ENCODE measurements around the gene NTM. TPM values are rescaled to one million over a fixed set of nuclear protein-coding genes. Genes with fewer than 3 reads are reported as not detected.

The NTM gene
- total RNA-seq, 4 donors from 2014 or later, result 3.6 to 11.8 (median 7.8) TPM

DNA sequence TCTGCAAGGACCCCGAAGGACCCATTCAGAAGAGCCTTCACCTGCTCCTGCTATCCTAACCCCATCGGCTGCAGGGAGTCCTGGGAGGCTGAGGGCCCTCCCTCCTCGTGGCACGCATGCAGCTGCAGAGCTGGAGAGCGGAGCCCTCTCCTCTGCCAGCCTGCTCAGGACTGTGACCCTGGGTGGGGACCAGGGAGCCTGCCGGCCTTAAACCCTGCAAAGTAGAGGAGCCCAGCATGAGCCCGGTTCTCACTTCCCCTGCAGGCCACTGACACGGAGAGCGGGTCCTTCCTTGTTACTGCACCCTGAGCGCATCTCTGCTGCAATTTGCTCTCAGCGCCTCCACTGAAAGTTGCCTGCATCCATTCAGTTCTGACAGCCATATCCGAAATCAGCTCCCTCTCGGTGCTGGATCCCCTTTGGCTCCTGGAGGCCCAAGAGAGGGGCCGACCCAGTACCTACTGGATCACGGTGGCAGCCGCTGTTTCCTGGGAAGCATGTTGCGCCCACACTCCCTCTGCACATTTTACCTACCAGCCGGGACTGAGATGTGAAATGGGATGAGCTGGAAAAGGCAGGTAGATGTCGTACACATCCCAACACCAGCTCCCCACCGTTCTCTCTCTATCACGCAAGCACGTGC is 312.1 kb downstream of the NTM start:
- Histone ChIP-seq H3K4me3 (no peak overlapping the region), H3K4me1 (no peaks in the 10 kb centered on the region), H3K36me3 (no peaks in the 10 kb centered on the region), H3K27me3 (peaks cover 53% of the 10 kb centered on the region), H3K9me3 (no peaks in the 10 kb centered on the region), H3K27ac (no peak overlapping the region)
- no peak for ATAC-seq
- 79 to 90% methylated on average over 4 to 13 of the region's 22 CpGs for WGBS, 2 donors (ENCODE audit: low coverage in 1 of 2)
- TF ChIP-seq POLR2A (IDR thresholded peaks at IDR 0.05) (no peak), POLR2AphosphoS5 (IDR thresholded peaks at IDR 0.05) (no peak), EP300 (IDR thresholded peaks at IDR 0.05) (no peak)
- TF ChIP-seq, protein P1, sequence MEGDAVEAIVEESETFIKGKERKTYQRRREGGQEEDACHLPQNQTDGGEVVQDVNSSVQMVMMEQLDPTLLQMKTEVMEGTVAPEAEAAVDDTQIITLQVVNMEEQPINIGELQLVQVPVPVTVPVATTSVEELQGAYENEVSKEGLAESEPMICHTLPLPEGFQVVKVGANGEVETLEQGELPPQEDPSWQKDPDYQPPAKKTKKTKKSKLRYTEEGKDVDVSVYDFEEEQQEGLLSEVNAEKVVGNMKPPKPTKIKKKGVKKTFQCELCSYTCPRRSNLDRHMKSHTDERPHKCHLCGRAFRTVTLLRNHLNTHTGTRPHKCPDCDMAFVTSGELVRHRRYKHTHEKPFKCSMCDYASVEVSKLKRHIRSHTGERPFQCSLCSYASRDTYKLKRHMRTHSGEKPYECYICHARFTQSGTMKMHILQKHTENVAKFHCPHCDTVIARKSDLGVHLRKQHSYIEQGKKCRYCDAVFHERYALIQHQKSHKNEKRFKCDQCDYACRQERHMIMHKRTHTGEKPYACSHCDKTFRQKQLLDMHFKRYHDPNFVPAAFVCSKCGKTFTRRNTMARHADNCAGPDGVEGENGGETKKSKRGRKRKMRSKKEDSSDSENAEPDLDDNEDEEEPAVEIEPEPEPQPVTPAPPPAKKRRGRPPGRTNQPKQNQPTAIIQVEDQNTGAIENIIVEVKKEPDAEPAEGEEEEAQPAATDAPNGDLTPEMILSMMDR (IDR thresholded peaks at IDR 0.05), result no peak

DNA sequence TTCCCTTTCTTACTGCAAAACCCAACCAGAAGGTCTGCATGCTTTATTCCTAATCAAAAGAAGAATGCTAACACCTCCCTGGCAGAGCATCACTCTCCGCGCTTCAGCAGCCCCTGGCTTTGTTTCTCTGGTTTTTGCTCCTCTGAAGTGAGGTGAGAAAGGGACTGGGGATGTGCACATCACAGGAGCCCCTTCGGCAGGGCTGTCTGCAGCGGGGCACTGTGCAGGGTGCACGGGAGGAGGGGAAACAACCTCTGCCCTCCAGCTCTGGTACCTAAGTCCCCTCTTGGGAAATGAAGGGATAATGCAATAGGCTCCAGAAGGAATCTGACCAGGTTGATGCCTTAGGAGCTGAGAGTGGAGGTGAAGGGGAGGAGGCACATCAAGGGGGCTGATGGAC is 312.7 kb downstream of the NTM start:
- no peak for TF ChIP-seq POLR2A (IDR thresholded peaks at IDR 0.05)
- no peak for TF ChIP-seq EP300 (IDR thresholded peaks at IDR 0.05)
- H3K27me3 ChIP-seq, result peaks cover 55% of the 10 kb centered on the region
- no peaks in the 10 kb centered on the region for H3K36me3 ChIP-seq
- peaks cover 0 to 5% (median 1%) of the 10 kb centered on the region in 3 donors for H3K4me1 ChIP-seq
- no peaks in the 10 kb centered on the region for H3K9me3 ChIP-seq
- no peak overlapping the region for H3K27ac ChIP-seq
- 79 to 100% methylated on average over 2 to 4 of the region's 5 CpGs for WGBS, 2 donors (ENCODE audit: low coverage in 1 of 2)
- H3K4me3 ChIP-seq, result no peak overlapping the region
- no peak for ATAC-seq

DNA sequence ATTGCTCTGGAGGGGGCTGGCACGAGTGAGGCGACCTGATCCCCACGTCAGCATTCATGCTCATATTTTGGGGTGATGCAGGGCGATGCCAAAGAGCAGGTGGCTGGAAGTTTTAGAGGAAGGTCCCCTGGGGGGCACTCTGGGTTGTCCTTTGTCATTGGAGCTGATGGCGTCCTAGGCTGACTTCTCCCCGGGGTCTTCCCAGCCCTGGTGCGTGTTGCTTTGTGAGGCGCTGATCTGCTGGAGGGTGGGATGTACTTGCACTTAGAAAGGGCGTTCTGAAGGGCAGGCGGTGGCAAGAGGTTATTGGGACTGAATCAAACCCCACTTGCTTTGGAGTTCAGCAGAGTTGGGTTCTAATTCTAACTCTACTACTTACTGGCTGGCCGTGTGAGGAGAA is 313.3 kb downstream of the NTM start:
- ATAC-seq, result no peak
- no peak for TF ChIP-seq EP300 (IDR thresholded peaks at IDR 0.05)
- no peak for TF ChIP-seq POLR2AphosphoS5 (IDR thresholded peaks at IDR 0.05)

DNA sequence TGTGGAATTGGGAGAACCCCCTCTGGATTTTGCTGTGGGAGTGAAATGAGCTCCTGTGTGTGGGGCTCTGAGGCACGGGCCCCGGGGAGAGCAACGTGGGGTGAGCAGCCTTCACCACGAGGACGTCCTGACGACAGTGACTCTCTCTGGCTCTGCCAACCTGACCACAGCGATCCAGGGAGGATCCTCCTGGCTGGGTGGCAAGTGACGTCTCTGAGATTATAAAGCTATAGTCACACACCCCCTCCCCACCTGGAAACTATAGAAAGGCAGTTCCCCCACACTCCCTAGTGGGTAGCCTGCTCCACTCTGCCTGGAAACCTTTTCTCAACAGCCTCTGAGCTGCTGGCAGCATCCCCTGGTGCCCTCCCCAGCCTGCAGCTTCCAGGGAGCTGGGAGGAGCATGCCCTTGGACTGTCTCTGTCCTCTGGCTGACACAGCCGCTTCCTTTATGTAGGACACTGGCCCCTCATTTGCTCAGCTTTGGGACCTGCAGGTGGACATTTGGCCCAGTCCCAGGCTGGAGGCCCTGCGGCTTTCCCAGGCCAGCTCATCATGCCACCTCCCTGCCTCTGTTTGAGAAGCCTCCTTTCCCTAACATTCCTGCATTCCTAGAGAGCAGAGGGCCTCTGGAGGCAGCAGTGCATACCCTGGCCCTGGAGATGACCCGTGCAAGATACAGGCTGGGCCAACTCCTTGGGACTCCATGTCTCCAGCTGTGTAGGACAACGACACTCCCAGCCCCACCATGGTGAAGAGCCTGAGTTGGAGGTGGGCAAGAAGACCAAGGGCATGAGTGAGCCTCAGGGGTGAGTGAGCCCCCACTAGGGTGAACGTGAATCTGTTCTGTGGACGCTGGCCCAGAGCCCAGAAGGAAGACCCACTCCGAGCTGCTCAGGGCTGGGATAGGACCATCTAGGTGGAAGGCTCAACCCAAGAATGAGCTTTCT is 314.0 kb downstream of the NTM start:
- 74 to 80% methylated on average over 6 to 10 of the region's 15 CpGs for WGBS, 2 donors (ENCODE audit: low coverage in 1 of 2)

More for the DNA sequence above, 313.3 kb downstream of the NTM start:
- H3K27me3 ChIP-seq, result peaks cover 59% of the 10 kb centered on the region
- H3K9me3 ChIP-seq, result no peaks in the 10 kb centered on the region
- H3K27ac ChIP-seq, result no peak overlapping the region
- peaks cover 0 to 9% (median 4%) of the 10 kb centered on the region in 3 donors for H3K4me1 ChIP-seq
- 85 to 92% methylated on average over 4 to 6 of the region's 11 CpGs for WGBS, 2 donors (ENCODE audit: low coverage in 1 of 2)
- H3K4me3 ChIP-seq, result no peak overlapping the region
- no peaks in the 10 kb centered on the region for H3K36me3 ChIP-seq

DNA sequence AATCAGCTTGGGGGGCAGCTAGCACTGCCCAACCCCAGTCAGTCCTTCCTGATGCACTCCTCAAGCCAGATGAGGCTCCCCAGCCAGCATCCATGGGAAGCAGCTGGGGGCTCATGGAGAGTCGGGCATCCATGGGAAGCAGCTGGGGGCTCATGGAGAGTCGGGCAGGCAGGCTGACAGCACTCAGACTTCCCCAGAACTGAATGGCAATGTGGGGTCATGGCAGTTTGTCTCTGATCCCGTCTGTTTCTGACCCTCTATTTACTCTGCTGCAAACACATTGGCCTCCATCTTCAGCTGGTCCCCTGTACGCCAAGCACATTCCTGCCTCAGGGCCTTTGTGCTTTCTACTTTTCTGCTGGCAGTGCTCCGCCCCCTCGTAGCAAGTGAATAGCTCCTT is 314.8 kb downstream of the NTM start:
- H3K27me3 ChIP-seq, result peaks cover 71% of the 10 kb centered on the region
- ATAC-seq, result no peak
- no peak overlapping the region for H3K4me3 ChIP-seq
- H3K9me3 ChIP-seq, result no peaks in the 10 kb centered on the region
- TF ChIP-seq POLR2AphosphoS5 (IDR thresholded peaks at IDR 0.05) (no peak), POLR2A (IDR thresholded peaks at IDR 0.05) (no peak), EP300 (IDR thresholded peaks at IDR 0.05) (no peak)
- TF ChIP-seq, protein P1 (IDR thresholded peaks at IDR 0.05), result no peak
- H3K4me1 ChIP-seq, result peaks cover 0 to 9% (median 4%) of the 10 kb centered on the region in 3 donors
- H3K36me3 ChIP-seq, result no peaks in the 10 kb centered on the region
- no peak overlapping the region for H3K27ac ChIP-seq
- 85% methylated on average over 6 of the region's 6 CpGs; no CpG with 5 or more reads in 1 of the 2 donors for WGBS, 2 donors (ENCODE audit: low coverage in 1 of 2)

More for the DNA sequence above, 314.0 kb downstream of the NTM start:
- peaks cover 0 to 9% (median 4%) of the 10 kb centered on the region in 3 donors for H3K4me1 ChIP-seq
- no peaks in the 10 kb centered on the region for H3K9me3 ChIP-seq
- no peaks in the 10 kb centered on the region for H3K36me3 ChIP-seq
- ATAC-seq, result no peak
- H3K27me3 ChIP-seq, result peaks cover 66% of the 10 kb centered on the region
- H3K27ac ChIP-seq, result no peak overlapping the region
- H3K4me3 ChIP-seq, result no peak overlapping the region
- TF ChIP-seq, protein P1 (IDR thresholded peaks at IDR 0.05), result no peak
- TF ChIP-seq POLR2AphosphoS5 (IDR thresholded peaks at IDR 0.05), result no peak
- TF ChIP-seq POLR2A (IDR thresholded peaks at IDR 0.05), result no peak
- no peak for TF ChIP-seq EP300 (IDR thresholded peaks at IDR 0.05)
